ENCODE results near the gene SLC30A3.

DNA sequence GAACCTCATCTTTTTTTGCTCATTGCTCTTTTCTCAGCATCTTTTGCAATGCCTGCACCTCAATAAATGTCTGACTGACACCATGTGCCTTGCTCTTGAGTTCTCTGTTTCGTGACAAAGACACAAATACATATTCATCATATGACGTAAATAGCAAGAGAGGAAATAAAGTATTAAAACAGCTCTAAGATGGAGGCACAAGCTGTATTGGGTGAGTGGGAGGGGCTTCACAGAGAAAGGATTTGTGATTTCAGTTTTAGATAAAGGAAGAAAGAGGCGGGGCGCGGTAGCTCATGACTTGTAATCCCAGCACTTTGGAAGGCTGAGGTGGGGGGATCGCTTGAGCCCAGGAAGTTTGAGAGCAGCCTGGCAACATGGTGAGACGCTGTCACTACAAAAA is 42.8 kb downstream of the SLC30A3 start:
- TF ChIP-seq, protein P1, sequence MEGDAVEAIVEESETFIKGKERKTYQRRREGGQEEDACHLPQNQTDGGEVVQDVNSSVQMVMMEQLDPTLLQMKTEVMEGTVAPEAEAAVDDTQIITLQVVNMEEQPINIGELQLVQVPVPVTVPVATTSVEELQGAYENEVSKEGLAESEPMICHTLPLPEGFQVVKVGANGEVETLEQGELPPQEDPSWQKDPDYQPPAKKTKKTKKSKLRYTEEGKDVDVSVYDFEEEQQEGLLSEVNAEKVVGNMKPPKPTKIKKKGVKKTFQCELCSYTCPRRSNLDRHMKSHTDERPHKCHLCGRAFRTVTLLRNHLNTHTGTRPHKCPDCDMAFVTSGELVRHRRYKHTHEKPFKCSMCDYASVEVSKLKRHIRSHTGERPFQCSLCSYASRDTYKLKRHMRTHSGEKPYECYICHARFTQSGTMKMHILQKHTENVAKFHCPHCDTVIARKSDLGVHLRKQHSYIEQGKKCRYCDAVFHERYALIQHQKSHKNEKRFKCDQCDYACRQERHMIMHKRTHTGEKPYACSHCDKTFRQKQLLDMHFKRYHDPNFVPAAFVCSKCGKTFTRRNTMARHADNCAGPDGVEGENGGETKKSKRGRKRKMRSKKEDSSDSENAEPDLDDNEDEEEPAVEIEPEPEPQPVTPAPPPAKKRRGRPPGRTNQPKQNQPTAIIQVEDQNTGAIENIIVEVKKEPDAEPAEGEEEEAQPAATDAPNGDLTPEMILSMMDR (conservative IDR thresholded peaks at IDR 0.05; ENCODE audit: low read depth, low read length) = no peak
- TF ChIP-seq RAD21 (IDR thresholded peaks at IDR 0.05; ENCODE audit: low read length) (no peak), CEBPB (IDR thresholded peaks at IDR 0.05; ENCODE audit: low read depth, low read length) (no peak), POLR2A (IDR thresholded peaks at IDR 0.05; ENCODE audit: low read depth, low read length) (no peak), FOS (IDR thresholded peaks at IDR 0.05; ENCODE audit: low read depth, low read length) (no peak), RCOR1 (IDR thresholded peaks at IDR 0.05; ENCODE audit: insufficient replicate concordance, low read length) (no peak)
- TF ChIP-seq, protein P2, sequence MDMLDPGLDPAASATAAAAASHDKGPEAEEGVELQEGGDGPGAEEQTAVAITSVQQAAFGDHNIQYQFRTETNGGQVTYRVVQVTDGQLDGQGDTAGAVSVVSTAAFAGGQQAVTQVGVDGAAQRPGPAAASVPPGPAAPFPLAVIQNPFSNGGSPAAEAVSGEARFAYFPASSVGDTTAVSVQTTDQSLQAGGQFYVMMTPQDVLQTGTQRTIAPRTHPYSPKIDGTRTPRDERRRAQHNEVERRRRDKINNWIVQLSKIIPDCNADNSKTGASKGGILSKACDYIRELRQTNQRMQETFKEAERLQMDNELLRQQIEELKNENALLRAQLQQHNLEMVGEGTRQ (IDR thresholded peaks at IDR 0.05; ENCODE audit: low read depth, low read length) = no peak

Measured in IMR-90 (cell line).